GM18520 (cell line): ENCODE measurements around the gene AFAP1.

Experiments
- ATAC-seq: cut with Tn5 transposase; IDR thresholded peaks from one replicate; pipeline ENCODE4 v1.9.1; 2021; ENCODE audit not compliant: unreplicated experiment

Gene AFAP1

GRCh38 chr4:7727749-7728148 lies 211.9 kb downstream of the AFAP1 start:
- no peak for ATAC-seq

- ATAC-seq = no peak
These were observed 212.8 kb downstream of the AFAP1 start for GRCh38 chr4:7726665-7727413.

- no peak for ATAC-seq
These were observed 213.7 kb downstream of the AFAP1 start for GRCh38 chr4:7725951-7726350.

- no peak for ATAC-seq
These were observed 216.0 kb downstream of the AFAP1 start for GRCh38 chr4:7723625-7724024.

- no peak for ATAC-seq
These were observed 216.8 kb downstream of the AFAP1 start for GRCh38 chr4:7722766-7723387.

GRCh38 chr4:7721984-7722551 lies 217.6 kb downstream of the AFAP1 start:
- no peak for ATAC-seq

GRCh38 chr4:7719354-7720174 lies 220.1 kb downstream of the AFAP1 start:
- ATAC-seq = no peak

- ATAC-seq = no peak
These were observed 221.6 kb downstream of the AFAP1 start for GRCh38 chr4:7717946-7718490.

- ATAC-seq = no peak
These were observed 222.5 kb downstream of the AFAP1 start for GRCh38 chr4:7717161-7717560.

GRCh38 chr4:7716010-7716721 lies 223.5 kb downstream of the AFAP1 start:
- no peak for ATAC-seq

- ATAC-seq = no peak
These were observed 224.2 kb downstream of the AFAP1 start for GRCh38 chr4:7715271-7716009.

- ATAC-seq = no peak
These were observed 224.9 kb downstream of the AFAP1 start for GRCh38 chr4:7714738-7715137.

GRCh38 chr4:7714176-7714575 lies 225.5 kb downstream of the AFAP1 start:
- ATAC-seq = no peak

GRCh38 chr4:7713757-7714156 lies 225.9 kb downstream of the AFAP1 start:
- ATAC-seq = no peak

- no peak for ATAC-seq
These were observed 227.5 kb downstream of the AFAP1 start for GRCh38 chr4:7712021-7712671.

- ATAC-seq = no peak
These were observed 228.2 kb downstream of the AFAP1 start for GRCh38 chr4:7711307-7711963.

GRCh38 chr4:7710576-7711306 lies 228.9 kb downstream of the AFAP1 start:
- no peak for ATAC-seq

GRCh38 chr4:7710126-7710525 lies 229.5 kb downstream of the AFAP1 start:
- no peak for ATAC-seq
